VCaP (cell line): ENCODE data around the gene PLCB1.
"Not testable (repeated sequence)": the region's sequence is repeated elsewhere in the genome, so short reads cannot be mapped to it uniquely, and the experiment has no call there.

Experiments
- H3K27ac ChIP-seq: fragments of 450-650 bp; 2 replicates; pipeline ENCODE4 v1.5.1; 2017
- TF ChIP-seq, protein P1 (sequence below): fragments of 450-650 bp; conservative IDR thresholded peaks from 2 replicates; pipeline ENCODE4 v1.5.1; 2017; ENCODE audit warnings: mild to moderate bottlenecking, moderate library complexity

The PLCB1 gene

DNA sequence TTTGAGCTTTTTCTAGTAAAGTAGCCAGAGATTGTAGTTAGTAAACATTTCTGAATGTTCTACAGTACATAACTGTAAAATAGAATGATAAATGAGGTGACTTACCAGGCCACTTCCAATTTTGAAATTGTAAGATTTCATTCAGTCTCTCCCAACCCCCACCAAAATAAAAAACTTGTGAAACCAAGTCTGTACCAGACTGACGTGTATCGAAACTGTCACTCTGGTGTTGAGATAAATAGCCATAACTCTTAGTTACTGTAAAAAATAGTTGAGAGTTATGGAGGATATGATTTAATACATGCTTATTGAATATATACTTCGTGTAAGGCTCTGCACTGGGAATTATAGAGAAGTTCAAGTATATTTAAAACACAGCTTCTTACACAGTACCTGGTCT, 455.7 kb downstream of the PLCB1 start:
- no peak overlapping the region for H3K27ac ChIP-seq
- TF ChIP-seq, protein P1, sequence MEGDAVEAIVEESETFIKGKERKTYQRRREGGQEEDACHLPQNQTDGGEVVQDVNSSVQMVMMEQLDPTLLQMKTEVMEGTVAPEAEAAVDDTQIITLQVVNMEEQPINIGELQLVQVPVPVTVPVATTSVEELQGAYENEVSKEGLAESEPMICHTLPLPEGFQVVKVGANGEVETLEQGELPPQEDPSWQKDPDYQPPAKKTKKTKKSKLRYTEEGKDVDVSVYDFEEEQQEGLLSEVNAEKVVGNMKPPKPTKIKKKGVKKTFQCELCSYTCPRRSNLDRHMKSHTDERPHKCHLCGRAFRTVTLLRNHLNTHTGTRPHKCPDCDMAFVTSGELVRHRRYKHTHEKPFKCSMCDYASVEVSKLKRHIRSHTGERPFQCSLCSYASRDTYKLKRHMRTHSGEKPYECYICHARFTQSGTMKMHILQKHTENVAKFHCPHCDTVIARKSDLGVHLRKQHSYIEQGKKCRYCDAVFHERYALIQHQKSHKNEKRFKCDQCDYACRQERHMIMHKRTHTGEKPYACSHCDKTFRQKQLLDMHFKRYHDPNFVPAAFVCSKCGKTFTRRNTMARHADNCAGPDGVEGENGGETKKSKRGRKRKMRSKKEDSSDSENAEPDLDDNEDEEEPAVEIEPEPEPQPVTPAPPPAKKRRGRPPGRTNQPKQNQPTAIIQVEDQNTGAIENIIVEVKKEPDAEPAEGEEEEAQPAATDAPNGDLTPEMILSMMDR, result no peak

DNA sequence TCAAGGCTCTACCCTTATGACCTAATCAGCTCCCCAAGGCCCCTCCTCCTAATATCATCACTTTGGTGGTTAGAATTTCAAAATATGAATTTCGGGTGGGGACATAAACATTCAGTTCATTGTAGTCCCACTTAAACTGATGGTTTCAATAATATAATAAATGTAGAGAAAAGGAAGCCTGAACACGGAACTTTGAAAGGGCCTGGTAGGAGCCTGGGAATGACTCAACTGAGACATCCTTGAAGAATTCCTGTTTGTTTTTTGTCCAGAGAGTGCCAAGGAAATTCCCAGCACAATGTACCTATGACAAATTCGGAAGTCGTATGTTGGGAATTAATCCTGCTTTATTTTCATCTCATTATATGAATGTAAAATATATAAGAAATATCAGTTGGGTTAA, 457.9 kb downstream of the PLCB1 start:
- no peak overlapping the region for H3K27ac ChIP-seq
- TF ChIP-seq, protein P1, result no peak

DNA sequence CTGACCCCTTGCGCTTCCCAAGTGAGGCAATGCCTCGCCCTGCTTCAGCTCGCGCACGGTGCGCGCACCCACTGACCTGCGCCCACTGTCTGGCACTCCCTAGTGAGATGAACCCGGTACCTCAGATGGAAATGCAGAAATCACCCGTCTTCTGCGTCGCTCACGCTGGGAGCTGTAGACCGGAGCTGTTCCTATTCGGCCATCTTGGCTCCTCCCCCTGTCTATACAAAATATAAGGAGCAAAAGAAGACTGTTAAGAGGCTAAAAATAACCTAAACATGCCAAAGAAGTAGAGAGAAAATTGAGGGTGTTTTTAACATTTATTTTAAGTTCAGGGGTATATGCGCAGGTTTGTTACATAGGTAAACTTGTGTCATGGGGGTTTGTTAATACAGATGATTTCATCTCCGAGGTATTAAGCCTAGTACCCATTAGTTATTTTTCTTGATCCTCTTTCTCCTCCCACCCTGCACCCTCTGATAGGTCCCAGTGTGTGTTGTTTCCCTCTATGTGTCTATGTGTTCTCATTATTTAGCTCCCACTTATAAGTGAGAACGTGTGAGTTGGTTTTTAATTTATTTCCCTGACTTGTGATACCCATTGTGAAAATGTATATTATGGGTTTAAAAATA, 469.0 kb downstream of the PLCB1 start:
- H3K27ac ChIP-seq, result not testable (repeated sequence)

DNA sequence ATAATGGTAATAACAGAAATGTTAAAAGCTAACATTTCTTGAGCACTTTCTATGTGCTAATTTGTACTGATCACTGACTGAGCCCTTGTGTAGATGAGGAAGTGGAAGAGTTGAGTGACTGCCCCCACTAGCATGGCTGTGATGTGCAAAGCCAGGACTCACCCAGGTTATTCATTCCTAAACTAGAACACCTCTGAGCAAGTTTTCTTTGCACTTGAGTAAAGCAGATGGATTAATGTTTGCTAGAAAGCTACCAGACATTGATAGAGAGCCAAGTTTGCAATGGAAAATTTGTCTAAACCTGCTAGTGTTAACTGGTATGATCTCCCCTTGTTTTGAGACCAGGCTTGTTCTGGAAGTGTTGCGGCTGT, 469.5 kb downstream of the PLCB1 start:
- no peak overlapping the region for H3K27ac ChIP-seq
- TF ChIP-seq, protein P1, result no peak

DNA sequence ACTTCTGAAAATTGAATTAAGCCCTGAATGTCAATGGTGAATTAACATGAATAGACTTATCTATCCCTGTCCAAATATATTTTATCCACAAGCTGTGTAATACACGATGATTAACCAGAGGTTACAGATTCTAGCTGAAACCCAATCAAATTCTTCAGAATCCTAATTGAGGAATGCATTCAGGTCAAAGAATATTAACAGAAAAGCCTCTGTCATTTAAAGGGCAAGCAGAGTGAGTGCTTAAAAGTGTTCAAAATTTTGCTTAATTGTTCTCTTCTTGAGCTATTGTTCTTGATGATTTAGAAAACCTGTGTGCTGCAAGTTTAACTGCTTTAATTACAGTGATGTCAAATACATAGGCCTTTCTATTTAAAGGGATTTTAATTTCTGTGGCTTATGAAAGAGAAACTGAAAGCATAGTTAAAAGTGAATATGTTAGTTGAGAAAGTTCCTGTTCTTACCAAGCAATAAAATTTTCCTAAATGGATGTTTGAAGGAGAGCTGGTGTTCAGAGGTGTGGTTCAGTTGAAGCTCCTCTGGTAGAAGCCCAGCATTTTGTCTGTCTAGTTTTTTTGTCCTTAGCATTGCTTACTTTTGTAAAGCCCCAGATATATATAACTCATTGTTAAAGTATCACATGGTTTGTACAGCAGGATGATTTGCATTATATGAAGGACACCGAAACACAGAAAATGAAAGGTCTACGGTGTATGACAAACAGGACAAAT, 470.5 kb downstream of the PLCB1 start:
- H3K27ac ChIP-seq, result no peak overlapping the region
- TF ChIP-seq, protein P1, result no peak

DNA sequence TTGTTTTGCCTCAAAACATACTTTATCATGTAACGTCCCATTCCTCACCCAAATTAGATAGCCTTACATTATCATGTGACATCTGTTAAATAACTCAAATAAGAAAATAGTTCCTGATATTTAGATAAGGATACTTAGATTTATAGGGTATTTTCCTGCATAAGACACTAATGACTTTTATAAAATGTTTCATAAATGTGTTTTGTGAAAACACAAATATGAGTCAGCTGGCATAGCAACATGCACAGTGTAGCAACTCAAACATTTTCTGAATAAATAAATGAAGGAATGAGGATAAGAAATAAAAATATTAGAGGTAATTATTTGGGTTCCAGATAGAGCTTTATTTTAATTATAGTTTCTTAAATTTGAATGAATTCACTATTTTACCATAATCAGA, 476.4 kb downstream of the PLCB1 start:
- no peak overlapping the region for H3K27ac ChIP-seq
- TF ChIP-seq, protein P1, result no peak

DNA sequence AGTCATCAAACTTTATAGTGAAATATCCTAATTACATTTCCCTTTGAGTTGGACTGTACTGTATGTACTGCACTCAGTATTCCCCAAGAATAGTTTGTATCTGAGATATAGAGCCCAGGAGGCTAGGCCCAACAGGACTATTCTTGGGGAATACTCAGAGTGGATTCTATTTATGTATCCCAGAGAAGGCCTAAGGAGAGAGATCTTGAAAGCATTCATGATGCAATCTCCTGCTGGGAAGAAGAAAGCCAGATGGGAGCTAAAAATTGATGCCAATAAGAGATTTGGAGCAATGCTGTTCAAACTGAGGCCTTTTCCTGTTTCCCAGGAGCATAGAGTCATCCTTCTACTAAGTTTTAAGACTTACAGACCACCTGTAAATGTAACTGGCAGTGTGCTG, 484.7 kb downstream of the PLCB1 start:
- no peak overlapping the region for H3K27ac ChIP-seq
- TF ChIP-seq, protein P1, result no peak

DNA sequence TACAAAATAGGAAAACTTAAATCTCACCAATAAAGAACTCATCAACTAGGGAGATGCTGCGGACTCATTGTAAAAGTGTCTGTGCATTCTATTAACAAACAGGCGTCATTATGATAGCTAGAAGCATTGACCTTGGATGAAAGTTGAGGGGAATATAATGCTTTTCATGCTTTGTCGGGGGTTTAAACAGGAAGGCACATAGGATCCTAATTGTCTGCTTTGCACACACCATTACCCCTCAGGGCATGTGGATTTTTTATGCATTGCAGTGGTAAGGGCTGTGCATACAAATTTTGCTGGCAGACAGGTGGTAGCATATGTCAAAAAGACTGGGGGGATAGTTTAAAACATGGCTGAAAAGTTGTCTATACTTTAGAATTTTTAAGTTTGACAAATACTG, 488.9 kb downstream of the PLCB1 start:
- TF ChIP-seq, protein P1, result no peak

More for the DNA sequence above, 488.9 kb downstream of the PLCB1 start:
- H3K27ac ChIP-seq, result no peak overlapping the region
